ENCODE data around the gene CGNL1.

The CGNL1 gene

DNA sequence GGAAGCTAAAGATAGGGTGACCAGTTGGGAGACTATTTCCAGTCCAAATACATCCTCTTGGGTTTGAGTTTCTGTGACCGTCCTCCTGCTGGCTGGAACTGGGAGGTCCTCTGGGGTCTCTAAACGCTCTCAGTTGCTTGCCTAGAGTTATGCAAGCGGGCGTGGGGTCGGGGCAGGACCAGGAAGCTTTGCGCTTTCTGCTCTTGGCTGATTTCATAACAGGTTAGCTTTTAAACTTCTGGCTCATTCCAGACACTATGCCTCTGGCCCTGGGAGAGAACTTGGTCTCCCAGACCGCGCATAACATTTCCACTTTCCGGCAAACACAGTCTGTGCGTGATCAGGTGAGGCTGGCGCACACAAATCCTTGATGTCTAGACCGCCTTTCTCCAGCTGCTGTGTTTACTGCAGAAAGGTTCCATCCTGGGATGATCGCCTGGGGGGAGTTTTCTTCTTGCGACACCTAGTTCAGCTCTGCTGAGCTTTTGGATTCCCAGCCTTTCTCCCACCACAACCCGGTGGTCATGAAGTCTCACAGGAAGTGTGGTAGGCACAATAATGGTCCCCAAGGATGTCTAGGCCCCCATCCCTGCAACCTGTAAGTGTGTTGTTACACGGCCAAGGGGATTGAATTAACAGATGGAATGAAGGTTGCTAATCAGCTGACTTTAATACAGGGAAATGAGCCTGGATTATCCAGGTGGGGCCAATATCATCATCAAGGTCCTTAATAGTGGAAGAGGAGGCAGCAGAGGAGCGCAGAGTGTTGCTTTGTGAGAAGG, 23.6 kb upstream of the CGNL1 start:
- DNase-seq, result no peak

- no peak for DNase-seq
Measured at GRCh38 chr15:57353317-57353804, 22.9 kb upstream of the CGNL1 start.

DNA sequence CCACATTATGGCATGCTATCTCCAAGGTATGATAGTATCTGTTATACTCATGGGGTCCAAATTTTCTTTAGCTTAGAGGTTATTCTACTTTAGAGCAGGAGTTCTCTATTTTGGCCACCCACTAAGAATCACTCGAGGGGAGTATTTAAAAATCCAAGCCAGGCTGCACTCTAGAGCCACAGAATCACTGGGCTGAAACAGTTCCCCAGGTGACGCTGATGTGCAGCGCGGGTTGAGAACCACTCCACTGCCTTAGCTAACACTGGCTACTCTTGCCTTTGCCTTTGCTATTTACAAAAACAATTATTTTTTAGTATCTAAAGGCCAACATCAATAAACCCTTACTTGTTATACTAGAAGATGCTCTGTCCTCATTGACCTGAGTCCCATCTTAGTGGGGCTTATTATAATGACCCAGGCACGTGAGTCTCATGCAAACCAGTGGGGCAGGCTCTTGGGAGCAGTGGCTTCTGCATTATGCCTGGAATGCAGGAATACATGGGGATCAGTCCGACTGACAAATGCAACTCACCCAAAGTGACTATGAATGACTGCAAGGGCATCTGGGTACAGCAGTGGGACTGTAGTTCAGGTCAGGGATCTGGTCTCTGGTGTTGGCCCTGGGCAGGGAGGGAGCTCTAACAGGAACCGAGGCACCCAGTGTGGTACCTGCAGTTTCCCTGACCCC, 21.7 kb upstream of the CGNL1 start:
- no peak for DNase-seq

DNA sequence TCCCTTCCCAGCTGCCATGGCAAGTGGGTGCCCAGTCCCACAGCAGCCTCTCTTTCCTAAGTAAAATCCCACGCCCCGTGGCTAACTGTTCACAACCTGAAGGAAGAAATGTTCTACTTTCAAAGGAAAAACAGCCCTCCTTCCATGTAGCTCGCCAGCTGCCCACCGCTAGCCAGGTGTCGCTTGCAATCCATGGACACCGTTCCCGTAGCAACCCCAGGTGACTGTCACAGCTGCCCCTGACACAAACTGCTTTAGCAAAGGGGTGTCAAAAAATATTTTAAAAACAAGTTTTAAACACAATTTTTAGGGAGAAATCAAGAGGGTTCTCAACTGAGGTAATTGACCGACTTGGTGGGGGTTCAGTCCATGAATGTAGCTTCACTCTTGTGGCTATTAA, 21.0 kb upstream of the CGNL1 start:
- DNase-seq, result peak in 1 of 2 experiments; percentile 4

DNA sequence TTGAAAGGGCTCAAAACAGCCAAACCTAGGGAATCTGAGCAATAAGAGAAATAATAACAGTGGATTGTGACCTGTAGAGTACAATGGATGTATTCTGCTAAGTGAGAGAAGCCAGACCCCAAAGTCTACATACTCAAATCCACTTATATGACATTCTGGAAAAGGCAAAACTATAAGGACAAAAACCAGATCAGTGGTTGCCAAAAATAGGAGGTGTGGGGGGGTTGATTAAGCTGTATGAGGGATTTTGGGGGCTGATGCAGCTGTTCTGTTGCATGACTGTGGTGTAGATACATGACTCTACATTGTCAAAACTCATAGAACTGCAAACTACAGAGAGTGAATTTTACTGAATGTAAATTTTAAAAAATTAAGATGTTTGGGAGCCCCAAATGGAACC, 20.1 kb upstream of the CGNL1 start:
- no peak for DNase-seq

DNA sequence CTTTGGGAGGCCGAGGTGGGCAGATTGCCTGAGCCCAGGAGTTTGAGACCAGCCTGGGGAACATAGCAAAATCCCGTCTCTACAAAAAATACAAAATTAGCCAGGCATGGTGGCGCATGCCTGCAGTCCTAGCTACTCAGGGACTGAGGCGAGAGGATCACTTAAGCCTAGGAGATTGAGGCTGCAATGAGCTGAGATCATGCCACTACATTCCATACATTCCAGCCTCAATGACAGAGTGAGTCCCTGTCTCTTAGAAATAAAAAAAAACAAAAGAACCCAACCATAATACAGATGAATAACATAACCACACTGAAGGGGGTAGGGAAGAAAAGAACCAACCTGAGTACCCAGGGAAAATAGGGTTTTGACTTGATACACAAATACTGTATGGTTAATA, 19.7 kb upstream of the CGNL1 start:
- DNase-seq, result no peak

DNA sequence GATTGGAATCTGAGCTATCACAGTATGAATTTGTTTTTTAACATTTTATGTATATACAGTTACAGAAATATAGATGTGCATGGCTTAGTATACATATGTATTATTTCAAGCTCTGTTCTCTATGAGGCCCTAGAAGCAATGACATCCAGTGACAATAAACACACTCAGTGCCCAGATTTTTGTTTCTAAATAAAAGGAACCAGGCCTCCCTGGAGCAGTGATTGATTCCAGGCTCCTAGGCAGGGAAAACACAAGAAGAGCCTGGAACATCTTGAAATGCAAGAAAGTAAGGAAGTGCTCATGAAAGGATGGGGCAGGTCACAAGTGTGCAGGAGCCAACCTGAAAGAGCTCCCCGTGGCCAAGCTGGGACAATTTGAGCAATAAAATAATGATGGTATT, 18.5 kb upstream of the CGNL1 start:
- DNase-seq, result no peak

GRCh38 chr15:57358571-57358970, 17.7 kb upstream of the CGNL1 start:
- no peak for DNase-seq

GRCh38 chr15:57363661-57364060, 12.6 kb upstream of the CGNL1 start:
- no peak for DNase-seq

GRCh38 chr15:57364282-57365007, 11.9 kb upstream of the CGNL1 start:
- DNase-seq, result no peak

GRCh38 chr15:57367556-57367955, 8.7 kb upstream of the CGNL1 start:
- no peak for DNase-seq

GRCh38 chr15:57370929-57371328, 5.4 kb upstream of the CGNL1 start:
- no peak for DNase-seq

- DNase-seq, result no peak
Measured at GRCh38 chr15:57373251-57373881, 2.9 kb upstream of the CGNL1 start.

- DNase-seq, result no peak
Measured at GRCh38 chr15:57373882-57374276, 2.4 kb upstream of the CGNL1 start.

- DNase-seq, result no peak
Measured at GRCh38 chr15:57376696-57377477, 582 bp downstream of the CGNL1 start.

GRCh38 chr15:57377478-57377847, 1.2 kb downstream of the CGNL1 start:
- no peak for DNase-seq

DNA sequence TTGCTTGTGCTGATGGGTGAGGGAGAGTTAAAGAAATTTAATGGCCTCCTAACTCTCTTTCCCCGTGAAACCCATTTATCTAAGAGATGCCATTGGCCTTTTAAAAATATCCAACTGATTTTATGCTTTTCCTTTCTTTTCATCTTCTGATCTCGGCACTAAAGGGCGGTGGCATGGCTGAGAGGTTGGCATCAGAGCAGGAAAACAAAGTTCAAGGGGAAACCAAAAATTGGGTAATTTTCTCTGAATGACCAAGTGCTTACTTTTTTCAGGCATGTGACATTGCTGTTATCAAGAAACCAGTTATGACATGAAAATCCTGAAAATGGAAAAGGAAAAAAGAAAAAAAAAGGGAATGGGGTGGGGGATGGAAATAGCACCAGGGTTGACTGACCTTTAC, 3.2 kb downstream of the CGNL1 start:
- no peak for DNase-seq

GRCh38 chr15:57380854-57381253, 4.5 kb downstream of the CGNL1 start:
- no peak for DNase-seq

- peak in 1 of 2 experiments; percentile 24 for DNase-seq
Measured at GRCh38 chr15:57382215-57382614, 5.9 kb downstream of the CGNL1 start.

- DNase-seq, result no peak
Measured at GRCh38 chr15:57382969-57383368, 6.7 kb downstream of the CGNL1 start.

GRCh38 chr15:57384024-57384423, 7.7 kb downstream of the CGNL1 start:
- DNase-seq, result no peak

GRCh38 chr15:57384816-57385215, 8.5 kb downstream of the CGNL1 start:
- no peak for DNase-seq

Measured in NCI-H2081 (cell line).